COR-L47 (cell line): Measurements from ENCODE around the gene PCGF3.
A peak's percentile ranks its signal among the peaks of the same experiment; 100 is the strongest.
"Not testable (repeated sequence)": the region's sequence is repeated elsewhere in the genome, so short reads cannot be mapped to it uniquely, and the experiment has no call there.

Source experiments
- DNase-seq: peaks from one replicate; lab custom pipeline; 2025; lab: John Stamatoyannopoulos, UW

PCGF3 gene

GRCh38 chr4:797066-797465 lies 91.4 kb downstream of the PCGF3 start:
- DNase-seq, result peak; percentile 81

- DNase-seq, result no peak
Observed at GRCh38 chr4:801436-802124, 95.9 kb downstream of the PCGF3 start.

GRCh38 chr4:803884-804283 lies 98.3 kb downstream of the PCGF3 start:
- DNase-seq, result no peak

- DNase-seq, result no peak
Observed at GRCh38 chr4:804804-805203, 99.2 kb downstream of the PCGF3 start.

GRCh38 chr4:806979-807378 lies 101.3 kb downstream of the PCGF3 start:
- DNase-seq, result not testable (repeated sequence)

- DNase-seq, result no peak
Observed at GRCh38 chr4:807792-808191, 102.2 kb downstream of the PCGF3 start.

GRCh38 chr4:808860-809570 lies 103.4 kb downstream of the PCGF3 start:
- no peak for DNase-seq

GRCh38 chr4:813900-814299 lies 108.3 kb downstream of the PCGF3 start:
- DNase-seq, result no peak

- no peak for DNase-seq
Observed at GRCh38 chr4:814312-814850, 108.7 kb downstream of the PCGF3 start.

GRCh38 chr4:815464-816146 lies 110.0 kb downstream of the PCGF3 start:
- DNase-seq, result no peak

GRCh38 chr4:818106-818921 lies 112.7 kb downstream of the PCGF3 start:
- DNase-seq, result no peak

- no peak for DNase-seq
Observed at GRCh38 chr4:819401-820229, 114.0 kb downstream of the PCGF3 start.
